ENCODE data around the gene ZNF70.

The ZNF70 gene

GRCh38 chr22:23714596-23715578, 36.0 kb downstream of the ZNF70 start:
- TF ChIP-seq CTCF (IDR thresholded peaks at IDR 0.05; ENCODE audit: borderline replicate concordance, control extremely low read depth, extremely low read depth, insufficient read depth, missing control alignments) = no peak
- in situ Hi-C loops (cut with MboI; ENCODE audit: low sequenced_read_pairs, unreplicated experiment) = no loop called here
- peak; percentile 26 for DNase-seq (ENCODE audit: low spot score)

- TF ChIP-seq CTCF (IDR thresholded peaks at IDR 0.05; ENCODE audit: borderline replicate concordance, control extremely low read depth, extremely low read depth, insufficient read depth, missing control alignments) = no peak
- DNase-seq (ENCODE audit: low spot score) = no peak
- in situ Hi-C loops (cut with MboI; ENCODE audit: low sequenced_read_pairs, unreplicated experiment) = no loop called here
These were observed 37.0 kb downstream of the ZNF70 start for GRCh38 chr22:23713696-23714595.

- TF ChIP-seq CTCF (IDR thresholded peaks at IDR 0.05; ENCODE audit: borderline replicate concordance, control extremely low read depth, extremely low read depth, insufficient read depth, missing control alignments) = no peak
- DNase-seq (ENCODE audit: low spot score) = no peak
- in situ Hi-C loops (cut with MboI; ENCODE audit: low sequenced_read_pairs, unreplicated experiment) = no loop called here
These were observed 38.7 kb downstream of the ZNF70 start for GRCh38 chr22:23712256-23712655.

DNA sequence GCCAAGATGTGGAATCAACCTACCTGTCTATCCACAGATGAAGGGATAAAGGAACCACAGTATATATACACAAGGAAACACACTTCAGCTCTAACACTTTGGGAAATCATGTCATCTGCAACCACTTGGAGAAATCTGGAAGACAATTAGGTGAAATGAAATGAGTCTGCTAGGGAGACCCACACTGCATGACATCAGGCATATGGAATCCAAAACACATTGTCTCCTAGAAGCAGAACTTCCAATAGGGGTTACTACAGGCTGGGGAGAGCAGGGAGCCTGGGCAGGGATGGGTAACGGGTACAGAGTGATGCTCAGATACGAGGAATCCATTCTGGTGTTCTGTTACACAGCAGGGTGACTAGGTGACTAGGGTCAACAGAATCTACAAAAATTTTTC, 41.8 kb downstream of the ZNF70 start:
- DNase-seq (ENCODE audit: low spot score) = no peak
- in situ Hi-C loops (cut with MboI; ENCODE audit: low sequenced_read_pairs, unreplicated experiment) = no loop called here
- no peak for TF ChIP-seq CTCF (IDR thresholded peaks at IDR 0.05; ENCODE audit: borderline replicate concordance, control extremely low read depth, extremely low read depth, insufficient read depth, missing control alignments)

DNA sequence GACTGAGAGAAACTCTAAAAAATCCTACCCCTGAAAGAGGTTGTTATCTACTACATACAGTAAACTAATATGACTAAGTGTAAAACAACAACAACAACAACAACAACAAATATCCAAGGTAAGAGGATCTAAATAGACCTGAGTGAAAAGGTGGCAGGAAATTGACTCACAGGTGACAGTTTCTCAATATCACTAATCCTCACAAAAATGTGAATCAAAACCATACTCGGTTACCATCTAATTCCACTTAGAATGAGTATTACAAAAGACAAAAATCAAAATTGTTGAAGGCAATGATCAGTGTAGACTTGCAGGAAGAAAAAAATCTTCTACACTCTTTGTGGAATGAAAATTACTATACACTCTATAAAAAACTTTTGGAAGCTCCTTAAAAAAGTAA, 42.6 kb downstream of the ZNF70 start:
- TF ChIP-seq CTCF (IDR thresholded peaks at IDR 0.05; ENCODE audit: borderline replicate concordance, control extremely low read depth, extremely low read depth, insufficient read depth, missing control alignments) = no peak
- in situ Hi-C loops (cut with MboI; ENCODE audit: low sequenced_read_pairs, unreplicated experiment) = no loop called here
- DNase-seq (ENCODE audit: low spot score) = no peak

DNA sequence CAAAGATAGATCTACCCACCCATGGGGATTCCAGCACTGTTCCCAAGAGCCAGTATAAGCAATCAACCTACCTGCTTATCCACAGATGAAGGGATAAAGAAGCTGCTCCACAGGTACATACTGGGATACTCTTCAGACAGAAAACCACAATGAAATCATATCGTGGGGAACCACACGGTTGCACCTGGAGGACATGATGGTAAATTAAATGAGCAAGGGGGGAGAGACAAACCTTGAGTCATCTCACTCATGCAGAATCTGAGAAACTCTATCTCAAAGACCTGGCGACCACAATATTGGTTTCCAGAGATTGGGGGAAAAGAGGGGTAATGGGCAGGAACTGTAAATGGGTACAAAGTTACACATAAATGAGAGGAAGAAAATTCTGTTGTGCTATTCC, 45.6 kb downstream of the ZNF70 start:
- no peak for TF ChIP-seq CTCF (IDR thresholded peaks at IDR 0.05; ENCODE audit: borderline replicate concordance, control extremely low read depth, extremely low read depth, insufficient read depth, missing control alignments)

More for the DNA sequence above, 45.6 kb downstream of the ZNF70 start:
- no peak for DNase-seq (ENCODE audit: low spot score)
- in situ Hi-C loops (cut with MboI; ENCODE audit: low sequenced_read_pairs, unreplicated experiment) = no loop called here

All from GM13976 (cell line).